HG03558 (cell line): ENCODE measurements around the gene MED13L.
"Not testable (repeated sequence)": the region's sequence is repeated elsewhere in the genome, so short reads cannot be mapped to it uniquely, and the experiment has no call there.

Source experiments
- ATAC-seq: cut with Tn5 transposase; IDR thresholded peaks from one replicate; pipeline ENCODE4 v1.9.1; 2021; ENCODE audit warnings: moderate number of reproducible peaks; ENCODE audit not compliant: unreplicated experiment; ENCODE audit errors: extremely low read depth

Gene MED13L

GRCh38 chr12:116138781-116139180 is 138.7 kb downstream of the MED13L start:
- ATAC-seq: no peak

- no peak for ATAC-seq
Observed at GRCh38 chr12:116138364-116138763, 139.1 kb downstream of the MED13L start.

GRCh38 chr12:116137318-116137717 is 140.2 kb downstream of the MED13L start:
- ATAC-seq: no peak

- no peak for ATAC-seq
Observed at GRCh38 chr12:116136340-116136739, 141.2 kb downstream of the MED13L start.

GRCh38 chr12:116135209-116135930 is 142.1 kb downstream of the MED13L start:
- ATAC-seq: no peak

- no peak for ATAC-seq
Observed at GRCh38 chr12:116133636-116134214, 143.8 kb downstream of the MED13L start.

- ATAC-seq: no peak
Observed at GRCh38 chr12:116133149-116133548, 144.3 kb downstream of the MED13L start.

- ATAC-seq: not testable (repeated sequence)
Observed at GRCh38 chr12:116131987-116132386, 145.5 kb downstream of the MED13L start.

- no peak for ATAC-seq
Observed at GRCh38 chr12:116131176-116131575, 146.3 kb downstream of the MED13L start.

- ATAC-seq: no peak
Observed at GRCh38 chr12:116130431-116130830, 147.1 kb downstream of the MED13L start.

GRCh38 chr12:116128779-116129178 is 148.7 kb downstream of the MED13L start:
- no peak for ATAC-seq

GRCh38 chr12:116127859-116128258 is 149.6 kb downstream of the MED13L start:
- no peak for ATAC-seq

- ATAC-seq: no peak
Observed at GRCh38 chr12:116126610-116127009, 150.9 kb downstream of the MED13L start.

- no peak for ATAC-seq
Observed at GRCh38 chr12:116125956-116126566, 151.4 kb downstream of the MED13L start.

- no peak for ATAC-seq
Observed at GRCh38 chr12:116125084-116125483, 152.4 kb downstream of the MED13L start.

GRCh38 chr12:116123451-116124258 is 153.8 kb downstream of the MED13L start:
- no peak for ATAC-seq

GRCh38 chr12:116122628-116123027 is 154.9 kb downstream of the MED13L start:
- no peak for ATAC-seq

- no peak for ATAC-seq
Observed at GRCh38 chr12:116121453-116121871, 156.0 kb downstream of the MED13L start.

- no peak for ATAC-seq
Observed at GRCh38 chr12:116116650-116117424, 160.7 kb downstream of the MED13L start.
